Stimulated activated CD4-positive, alpha-beta T cell treated with anti-CD3 and anti-CD28 coated beads, Interleukin-15, amount 100 ng/mL, for 24 hours (primary cell): ENCODE data around the gene PTDSS2.
"Not testable (repeated sequence)": the region's sequence is repeated elsewhere in the genome, so short reads cannot be mapped to it uniquely, and the experiment has no call there.

Experiments
- DNase-seq: peaks from one replicate; pipeline ENCODE4 v3.0.0-alpha.2; 2020

The PTDSS2 gene

DNA sequence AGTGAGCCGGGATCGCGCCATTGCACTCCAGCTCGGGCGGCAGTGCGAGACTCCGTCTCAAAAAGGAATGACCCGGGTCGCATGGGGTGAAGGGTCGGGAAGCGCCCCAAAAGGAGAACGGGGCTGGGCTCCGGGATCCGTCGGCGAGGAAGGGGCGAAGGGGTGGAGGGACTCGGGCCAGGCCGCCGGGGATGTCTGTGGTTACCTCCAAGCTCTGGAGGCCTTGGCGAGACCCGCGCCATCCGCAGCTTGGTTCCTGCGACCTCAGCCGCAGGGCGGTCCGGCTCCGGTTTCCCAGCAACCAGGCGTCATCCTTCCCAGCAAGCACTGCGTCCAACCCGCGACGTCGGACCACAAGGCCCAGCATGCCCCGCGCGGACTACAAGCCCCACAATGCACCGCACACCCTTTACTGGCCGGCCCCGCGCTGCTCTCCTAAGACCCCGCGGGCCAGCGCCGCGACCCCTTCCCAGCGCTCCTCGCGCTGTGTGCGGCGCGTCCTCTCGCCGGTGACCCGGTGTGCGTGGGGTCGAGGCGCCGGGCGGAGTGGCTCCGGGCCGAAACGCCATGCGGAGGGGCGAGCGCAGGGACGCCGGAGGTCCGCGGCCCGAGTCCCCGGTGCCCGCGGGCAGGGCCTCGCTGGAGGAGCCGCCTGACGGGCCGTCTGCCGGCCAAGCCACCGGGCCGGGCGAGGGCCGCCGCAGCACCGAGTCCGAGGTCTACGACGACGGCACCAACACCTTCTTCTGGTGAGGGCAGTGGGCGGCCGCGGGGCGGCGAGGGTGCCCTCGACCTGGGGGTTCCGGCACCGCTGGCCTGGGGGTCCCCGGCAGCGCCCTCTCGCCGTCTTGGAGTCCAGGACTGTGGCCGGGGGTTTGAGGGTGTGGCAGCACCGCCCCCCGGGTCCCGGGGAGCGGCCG is at the start of gene PTDSS2:
TSS of gene PTDSS2 (plus strand) at position 391 of the 920 bp plus-strand sequence. CDS start at position 568, 177 bp downstream.
- DNase-seq, result peak; percentile 98

GRCh38 chr11:401196-401595 is 48.9 kb upstream of the PTDSS2 start:
- not testable (repeated sequence) for DNase-seq

GRCh38 chr11:403021-403760 is 46.9 kb upstream of the PTDSS2 start:
- DNase-seq, result no peak

DNA sequence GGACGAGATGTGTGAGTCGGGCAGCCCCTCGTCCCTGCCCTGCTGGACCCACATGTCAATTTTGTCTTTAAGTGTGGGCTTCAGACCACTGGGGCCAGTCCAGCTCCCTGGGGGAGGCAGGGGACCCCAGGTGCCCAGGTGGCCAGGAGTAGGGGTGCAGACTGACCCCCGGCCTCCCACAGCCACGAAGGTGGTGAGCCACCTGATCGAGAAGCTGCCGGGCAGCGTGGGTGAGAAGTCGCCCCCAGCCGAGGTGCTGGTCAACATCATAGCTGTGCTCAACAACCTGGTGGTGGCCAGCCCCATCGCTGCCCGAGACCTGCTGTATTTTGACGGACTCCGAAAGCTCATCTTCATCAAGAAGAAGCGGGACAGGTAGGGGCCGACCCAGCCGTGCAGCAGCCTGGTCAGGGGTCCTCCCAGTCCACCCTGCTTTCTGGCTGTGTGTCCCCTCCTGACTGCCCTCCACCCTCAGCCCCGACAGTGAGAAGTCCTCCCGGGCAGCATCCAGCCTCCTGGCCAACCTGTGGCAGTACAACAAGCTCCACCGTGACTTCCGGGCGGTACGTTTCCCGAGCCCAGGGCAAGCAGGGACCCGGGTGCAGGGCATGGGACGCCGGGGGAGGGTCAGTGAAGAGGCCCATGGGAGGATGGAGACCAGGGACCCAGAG is 46.2 kb upstream of the PTDSS2 start:
- no peak for DNase-seq

GRCh38 chr11:404551-405264 is 45.4 kb upstream of the PTDSS2 start:
- DNase-seq, result no peak

GRCh38 chr11:405323-405953 is 44.6 kb upstream of the PTDSS2 start:
- DNase-seq, result no peak

GRCh38 chr11:405954-406795 is 43.9 kb upstream of the PTDSS2 start:
- DNase-seq, result no peak

DNA sequence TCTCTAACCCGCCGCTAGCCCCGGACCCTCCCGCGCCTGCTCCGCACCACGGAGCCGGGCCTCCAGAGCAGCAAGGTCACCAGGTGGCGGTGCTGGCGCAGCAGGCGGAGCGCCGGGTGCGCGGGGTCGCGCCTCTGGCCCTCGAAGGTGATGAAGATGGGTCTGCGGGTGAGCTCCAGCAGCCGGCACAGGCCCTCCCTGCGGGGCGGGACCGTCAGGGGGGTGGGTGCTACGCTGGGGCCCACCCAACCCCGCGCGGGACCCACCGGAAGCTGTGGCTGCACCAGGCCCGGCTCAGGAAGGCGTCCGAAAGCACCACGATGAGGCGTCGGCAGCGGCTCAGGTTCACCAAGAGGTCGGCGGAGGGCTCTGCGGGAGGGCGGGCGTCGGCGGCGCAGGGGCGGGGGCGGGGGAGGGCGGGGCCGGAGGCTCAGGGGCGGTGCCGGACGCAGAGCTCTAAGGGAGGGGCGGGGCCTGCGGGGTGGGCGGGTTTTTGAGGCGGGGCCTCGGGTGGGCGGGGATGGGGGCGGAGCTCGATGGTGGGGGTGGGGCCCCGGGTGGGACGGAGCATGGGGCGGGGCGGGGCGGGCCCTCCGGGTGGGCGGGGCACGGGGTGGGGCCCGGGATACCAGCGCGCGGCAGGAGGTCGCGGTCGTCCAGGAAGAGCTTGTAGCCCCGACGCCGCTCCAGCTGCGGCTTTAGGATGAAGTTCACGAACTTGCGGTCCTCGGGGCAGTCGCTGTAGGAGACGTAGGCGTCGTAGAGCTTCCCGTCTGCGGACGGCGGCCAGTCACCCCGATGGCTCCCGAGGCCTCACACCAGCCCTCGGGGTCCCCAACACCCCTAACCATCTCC is 43.1 kb upstream of the PTDSS2 start:
- DNase-seq, result peak; percentile 93

GRCh38 chr11:407651-408123 is 42.4 kb upstream of the PTDSS2 start:
- no peak for DNase-seq

DNA sequence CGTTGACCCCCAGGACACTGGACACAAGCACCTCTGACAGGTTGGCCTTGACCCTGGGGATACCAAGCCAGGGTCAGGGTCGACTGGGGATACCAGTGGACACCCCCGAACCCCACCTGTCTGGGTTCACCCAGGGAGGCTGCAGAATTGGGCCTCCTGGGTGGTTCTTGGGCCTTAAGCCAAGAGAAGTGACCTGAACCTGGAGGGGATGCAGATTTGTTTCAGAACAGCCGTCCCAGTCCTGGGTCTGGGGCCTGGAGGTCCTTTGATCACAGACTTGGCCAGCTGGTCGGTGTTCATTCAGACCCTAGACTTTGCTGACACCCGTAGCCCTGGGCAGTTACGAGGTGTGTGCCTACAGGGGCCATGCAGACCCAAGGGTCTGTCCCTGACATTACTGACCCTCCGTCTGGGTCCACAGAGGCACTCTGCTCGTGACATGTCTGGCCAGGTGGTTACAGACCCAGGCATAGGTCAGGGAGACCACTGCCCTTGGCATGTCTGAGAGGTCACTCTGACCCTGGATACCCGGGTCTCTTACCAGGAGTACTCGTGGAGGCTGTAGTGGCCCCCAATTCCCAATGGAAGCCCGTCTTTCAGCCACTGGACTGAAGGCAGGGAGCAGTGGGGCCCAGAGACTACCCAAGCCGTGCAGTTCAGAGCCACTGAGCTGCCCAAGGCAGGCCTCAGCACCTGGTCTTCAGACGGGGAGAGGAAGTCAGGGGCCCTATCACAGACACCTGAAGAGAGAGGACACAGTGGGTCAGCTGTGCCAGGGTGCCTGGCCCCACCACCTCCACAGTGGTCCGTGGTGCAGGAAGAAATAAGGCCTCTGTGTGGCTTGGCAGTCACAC is 41.7 kb upstream of the PTDSS2 start:
- DNase-seq, result no peak

DNA sequence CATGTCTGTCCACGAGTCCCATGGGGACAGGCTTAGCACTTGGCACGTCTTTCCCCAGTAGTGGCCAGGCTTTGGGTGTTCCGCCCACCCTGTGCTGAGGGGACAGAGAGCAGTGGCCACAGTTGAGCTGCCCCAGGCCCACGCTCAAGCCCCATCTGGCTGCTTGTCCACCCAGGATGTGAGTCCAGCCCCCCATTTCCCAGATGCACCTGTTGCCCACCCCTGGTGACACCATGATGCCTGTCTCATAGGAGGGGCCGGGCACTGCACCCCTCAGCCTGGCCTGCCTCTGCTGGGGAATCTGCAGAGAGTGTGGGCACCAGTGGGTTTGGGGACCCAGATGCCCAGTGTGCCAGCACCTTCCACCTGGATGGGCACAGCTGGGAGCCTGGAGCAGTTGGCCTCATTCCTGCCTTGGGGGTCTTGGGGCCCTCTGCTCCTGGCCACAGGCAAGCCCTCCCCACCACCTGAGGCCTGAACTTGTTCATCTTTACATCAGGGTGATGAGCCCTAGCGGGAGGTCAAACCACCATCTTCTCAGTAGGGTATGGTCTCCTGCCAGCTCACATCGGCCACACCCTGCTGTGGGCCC is 41.0 kb upstream of the PTDSS2 start:
- no peak for DNase-seq

GRCh38 chr11:409600-410483 is 40.2 kb upstream of the PTDSS2 start:
- no peak for DNase-seq

DNA sequence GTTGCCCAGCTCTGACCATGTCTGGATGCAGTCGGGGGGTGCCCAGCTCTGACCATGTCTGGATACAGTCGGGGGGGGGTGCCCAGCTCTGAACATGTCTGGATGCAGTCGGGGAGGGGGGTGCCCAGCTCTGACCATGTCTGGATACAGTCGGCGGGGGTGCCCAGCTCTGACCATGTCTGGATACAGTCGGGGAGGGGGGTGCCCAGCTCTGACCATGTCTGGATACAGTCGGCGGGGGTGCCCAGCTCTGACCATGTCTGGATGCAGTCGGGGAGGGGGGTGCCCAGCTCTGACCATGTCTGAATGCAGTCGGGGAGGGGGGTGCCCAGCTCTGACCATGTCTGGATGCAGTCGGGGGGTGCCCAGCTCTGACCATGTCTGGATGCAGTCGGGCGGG is 39.4 kb upstream of the PTDSS2 start:
- DNase-seq, result not testable (repeated sequence)

DNA sequence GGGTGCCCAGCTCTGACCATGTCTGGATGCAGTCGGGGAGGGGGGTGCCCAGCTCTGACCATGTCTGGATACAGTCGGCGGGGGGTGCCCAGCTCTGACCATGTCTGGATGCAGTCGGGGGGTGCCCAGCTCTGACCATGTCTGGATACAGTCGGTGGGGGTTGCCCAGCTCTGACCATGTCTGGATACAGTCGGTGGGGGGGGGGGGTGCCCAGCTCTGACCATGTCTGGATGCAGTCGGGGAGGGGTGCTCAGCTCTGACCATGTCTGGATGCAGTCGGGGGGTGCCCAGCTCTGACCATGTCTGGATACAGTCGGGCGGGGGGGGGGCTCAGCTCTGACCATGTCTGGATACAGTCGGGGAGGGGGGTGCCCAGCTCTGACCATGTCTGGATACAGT is 38.6 kb upstream of the PTDSS2 start:
- DNase-seq, result not testable (repeated sequence)

GRCh38 chr11:412641-413119 is 37.4 kb upstream of the PTDSS2 start:
- no peak for DNase-seq

GRCh38 chr11:413120-414081 is 36.7 kb upstream of the PTDSS2 start:
- no peak for DNase-seq
